Skin epidermis (tissue), 12 donors: ENCODE data around the gene MCF2L.

Experiments
- H3K27ac ChIP-seq, 21 experiments: fragments of 200-600 bp; sonication (generic) in 11 of 21; one replicate each; pipeline ENCODE4 v1.5.0; 2020; ENCODE audit warnings: mild to moderate bottlenecking in 3 of 21, inconsistent platforms in 2 of 21, moderate library complexity in 2 of 21
- H3K4me3 ChIP-seq, 7 experiments: fragments of 200-600 bp; sonication (generic) in 2 of 7; one replicate each; pipeline ENCODE4 v1.5.0; 2020; ENCODE audit warnings: inconsistent platforms in 2 of 7, mild to moderate bottlenecking in 2 of 7, moderate library complexity in 1 of 7

The MCF2L gene

DNA sequence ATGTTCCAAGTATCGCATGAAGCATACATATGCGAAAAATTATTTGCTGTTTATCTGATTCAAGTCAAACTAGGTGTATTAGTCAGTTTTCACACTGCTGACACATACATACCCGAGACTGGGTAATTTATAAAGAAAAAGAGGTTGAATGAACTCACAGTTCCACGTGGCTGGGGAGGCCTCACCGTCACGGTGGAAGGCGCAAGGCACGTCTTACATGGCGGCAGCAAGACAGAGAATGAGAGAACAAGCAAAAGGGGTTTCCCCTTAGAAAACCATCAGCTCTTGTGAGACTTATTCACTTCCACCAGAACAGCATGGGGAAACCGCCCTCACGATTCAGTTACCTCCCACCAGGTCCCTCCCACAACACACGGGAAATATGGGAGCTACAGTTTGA lies 176.5 kb downstream of the MCF2L start:
- Histone ChIP-seq H3K27ac (no peak overlapping the region), H3K4me3 (no peak overlapping the region)

DNA sequence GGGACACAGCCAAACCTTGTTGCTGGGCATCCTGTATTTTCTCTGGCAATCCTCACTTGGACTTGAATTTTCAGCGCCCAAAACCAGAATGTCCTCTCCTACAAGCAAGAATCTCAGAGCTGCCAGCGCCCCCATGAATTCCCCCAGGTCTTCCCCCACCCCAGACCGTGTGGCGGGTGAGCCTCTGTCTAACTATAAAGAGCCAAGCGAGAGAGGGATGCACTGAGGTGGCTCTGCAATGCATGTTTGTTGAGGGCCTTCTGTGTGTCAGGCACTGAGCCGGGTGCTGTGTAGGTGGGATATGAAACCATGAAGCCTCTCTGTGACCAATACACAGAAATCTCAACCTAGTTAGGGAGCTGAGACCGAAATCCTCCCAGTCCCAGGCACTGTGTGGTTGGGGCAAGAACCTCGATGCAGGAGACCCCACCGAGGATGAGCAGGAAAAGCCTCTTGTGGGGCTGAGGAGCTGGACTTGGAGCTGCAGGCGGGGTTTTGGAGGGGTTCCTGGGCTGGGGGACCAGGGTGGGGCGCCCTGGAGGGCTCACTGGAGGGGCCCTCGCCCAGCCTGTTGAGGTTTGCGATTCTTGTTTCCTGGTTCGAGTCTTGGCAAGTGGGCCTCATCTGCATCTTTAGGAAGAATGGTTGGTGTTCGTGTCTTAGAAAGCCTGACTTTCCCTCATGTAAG lies 177.0 kb downstream of the MCF2L start:
- Histone ChIP-seq H3K4me3 (no peak overlapping the region), H3K27ac (no peak overlapping the region)

- Histone ChIP-seq H3K27ac (no peak overlapping the region), H3K4me3 (no peak overlapping the region)
These were observed 177.7 kb downstream of the MCF2L start for GRCh38 chr13:113146750-113147149.

GRCh38 chr13:113147206-113147605 lies 178.2 kb downstream of the MCF2L start:
- Histone ChIP-seq H3K27ac (no peak overlapping the region), H3K4me3 (no peak overlapping the region)

DNA sequence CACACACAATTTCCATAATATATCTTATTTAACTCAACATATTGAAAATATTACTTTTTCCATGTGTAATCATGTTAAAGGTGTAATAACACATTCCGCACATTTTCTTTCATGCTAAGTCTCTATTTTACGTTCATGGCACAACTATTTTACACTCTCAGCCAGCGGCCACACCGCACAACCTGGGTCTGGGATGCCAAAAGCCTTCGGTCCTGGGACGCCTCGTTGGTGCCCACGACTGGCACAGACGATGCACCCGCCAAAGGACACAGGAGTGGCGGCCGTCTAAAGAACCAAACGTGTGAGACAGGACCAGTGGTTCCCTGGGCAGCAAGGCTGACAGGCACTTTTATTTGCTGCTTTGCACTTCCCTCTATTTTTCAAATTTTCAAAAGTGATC lies 179.4 kb downstream of the MCF2L start:
- Histone ChIP-seq H3K27ac (no peak overlapping the region), H3K4me3 (no peak overlapping the region)

DNA sequence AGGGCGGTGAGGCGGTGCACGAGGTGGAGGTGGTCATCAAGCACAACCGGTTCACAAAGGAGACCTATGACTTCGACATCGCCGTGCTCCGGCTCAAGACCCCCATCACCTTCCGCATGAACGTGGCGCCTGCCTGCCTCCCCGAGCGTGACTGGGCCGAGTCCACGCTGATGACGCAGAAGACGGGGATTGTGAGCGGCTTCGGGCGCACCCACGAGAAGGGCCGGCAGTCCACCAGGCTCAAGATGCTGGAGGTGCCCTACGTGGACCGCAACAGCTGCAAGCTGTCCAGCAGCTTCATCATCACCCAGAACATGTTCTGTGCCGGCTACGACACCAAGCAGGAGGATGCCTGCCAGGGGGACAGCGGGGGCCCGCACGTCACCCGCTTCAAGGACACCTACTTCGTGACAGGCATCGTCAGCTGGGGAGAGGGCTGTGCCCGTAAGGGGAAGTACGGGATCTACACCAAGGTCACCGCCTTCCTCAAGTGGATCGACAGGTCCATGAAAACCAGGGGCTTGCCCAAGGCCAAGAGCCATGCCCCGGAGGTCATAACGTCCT lies 180.0 kb downstream of the MCF2L start:
- no peak overlapping the region for H3K27ac ChIP-seq
- H3K4me3 ChIP-seq: no peak overlapping the region
